Neural cell (in vitro differentiated cells): Measurements from ENCODE around the gene UNC93B1.
"Not testable (repeated sequence)": the region's sequence is repeated elsewhere in the genome, so short reads cannot be mapped to it uniquely, and the experiment has no call there.

Experiments
- CTCF ChIP-seq: fragments of 450-650 bp; IDR thresholded peaks from 2 replicates; pipeline ENCODE4 v1.5.1; 2014; ENCODE audit warnings: antibody characterized with exemption, mild to moderate bottlenecking, moderate library complexity; ENCODE audit not compliant: poor library complexity, severe bottlenecking
- EP300 ChIP-seq: fragments of 450-650 bp; conservative IDR thresholded peaks from 2 replicates; pipeline ENCODE4 v1.6.1; 2014; ENCODE audit warnings: antibody characterized with exemption, mild to moderate bottlenecking, moderate library complexity; ENCODE audit not compliant: poor library complexity, severe bottlenecking
- EZH2 ChIP-seq: fragments of 200-600, 300-800 bp; shearing (Covaris generic), sonication (generic); IDR thresholded peaks from 2 replicates; pipeline ENCODE4 v1.6.1; 2014; ENCODE audit warnings: antibody characterized with exemption, low read length, borderline replicate concordance, mild to moderate bottlenecking; ENCODE audit not compliant: insufficient read depth, poor library complexity, severe bottlenecking
- RAD21 ChIP-seq: fragments of 450-650 bp; conservative IDR thresholded peaks from 2 replicates; pipeline ENCODE4 v1.6.1; 2014; ENCODE audit warnings: antibody characterized with exemption, mild to moderate bottlenecking, moderate library complexity
- REST ChIP-seq: IDR thresholded peaks from 2 replicates; pipeline ENCODE4 v1.6.1; 2012; ENCODE audit warnings: borderline replicate concordance

DNA sequence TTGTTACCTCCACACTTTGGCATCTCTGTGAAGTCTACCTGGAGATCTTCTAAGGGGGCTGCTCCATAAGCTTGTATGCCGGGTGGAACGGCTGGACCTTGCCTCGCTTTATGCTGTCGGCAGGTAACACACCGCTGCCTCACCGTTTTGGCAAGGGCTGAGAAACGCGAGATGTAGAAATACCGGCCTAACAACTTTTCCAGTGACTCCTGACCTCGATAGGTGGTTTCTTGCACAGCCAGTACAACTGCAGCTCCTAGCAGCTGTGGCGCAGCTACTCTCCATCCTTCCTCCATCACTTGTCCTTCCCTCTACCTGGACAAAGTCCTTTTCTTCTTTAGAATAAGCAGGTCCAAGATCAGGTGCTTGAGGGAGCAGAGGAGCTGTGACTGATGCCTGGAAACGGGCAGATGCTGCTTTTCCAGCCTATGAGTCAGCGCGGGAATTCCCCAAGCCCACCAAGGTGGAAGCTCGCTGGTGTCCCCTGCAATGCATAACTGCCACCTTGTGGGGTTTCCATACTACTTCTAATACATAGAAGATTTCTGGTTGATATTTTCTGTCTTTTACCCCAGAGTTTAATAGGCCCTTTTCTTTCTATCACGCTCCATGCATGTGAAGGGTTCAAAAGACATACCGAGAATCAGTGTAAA is 25.0 kb downstream of the UNC93B1 start:
- not testable (repeated sequence) for TF ChIP-seq CTCF, EZH2, RAD21, EP300, REST
